GM12872 (cell line): Measurements from ENCODE around the gene CADM1.

Experiments used
- TF ChIP-seq, protein P1 (sequence below): IDR thresholded peaks from 3 replicates; pipeline ENCODE4 v1.5.1; 2011; ENCODE audit warnings: low read depth, mild to moderate bottlenecking, low read length, moderate library complexity; ENCODE audit not compliant: insufficient read depth

CADM1 gene

DNA sequence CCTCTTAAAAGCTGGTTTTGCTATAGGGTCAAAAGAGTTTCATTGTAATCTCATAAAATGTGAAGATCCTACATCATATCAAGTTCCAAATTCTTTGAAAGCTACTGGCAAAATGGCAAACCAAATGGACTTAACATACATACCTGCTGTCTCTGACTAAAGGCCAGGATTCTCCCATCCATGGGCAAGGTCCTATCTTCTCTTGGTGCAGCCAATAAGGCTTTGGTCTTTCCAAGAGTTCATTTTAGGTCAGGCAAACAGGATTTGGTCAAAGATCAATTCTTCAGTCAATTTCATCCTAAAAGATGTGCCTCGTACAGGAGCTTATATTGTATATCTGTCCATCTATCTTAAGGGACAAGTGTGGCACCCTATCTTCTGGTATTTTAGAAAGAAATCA is 49.7 kb downstream of the CADM1 start:
- TF ChIP-seq, protein P1, sequence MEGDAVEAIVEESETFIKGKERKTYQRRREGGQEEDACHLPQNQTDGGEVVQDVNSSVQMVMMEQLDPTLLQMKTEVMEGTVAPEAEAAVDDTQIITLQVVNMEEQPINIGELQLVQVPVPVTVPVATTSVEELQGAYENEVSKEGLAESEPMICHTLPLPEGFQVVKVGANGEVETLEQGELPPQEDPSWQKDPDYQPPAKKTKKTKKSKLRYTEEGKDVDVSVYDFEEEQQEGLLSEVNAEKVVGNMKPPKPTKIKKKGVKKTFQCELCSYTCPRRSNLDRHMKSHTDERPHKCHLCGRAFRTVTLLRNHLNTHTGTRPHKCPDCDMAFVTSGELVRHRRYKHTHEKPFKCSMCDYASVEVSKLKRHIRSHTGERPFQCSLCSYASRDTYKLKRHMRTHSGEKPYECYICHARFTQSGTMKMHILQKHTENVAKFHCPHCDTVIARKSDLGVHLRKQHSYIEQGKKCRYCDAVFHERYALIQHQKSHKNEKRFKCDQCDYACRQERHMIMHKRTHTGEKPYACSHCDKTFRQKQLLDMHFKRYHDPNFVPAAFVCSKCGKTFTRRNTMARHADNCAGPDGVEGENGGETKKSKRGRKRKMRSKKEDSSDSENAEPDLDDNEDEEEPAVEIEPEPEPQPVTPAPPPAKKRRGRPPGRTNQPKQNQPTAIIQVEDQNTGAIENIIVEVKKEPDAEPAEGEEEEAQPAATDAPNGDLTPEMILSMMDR = no peak

DNA sequence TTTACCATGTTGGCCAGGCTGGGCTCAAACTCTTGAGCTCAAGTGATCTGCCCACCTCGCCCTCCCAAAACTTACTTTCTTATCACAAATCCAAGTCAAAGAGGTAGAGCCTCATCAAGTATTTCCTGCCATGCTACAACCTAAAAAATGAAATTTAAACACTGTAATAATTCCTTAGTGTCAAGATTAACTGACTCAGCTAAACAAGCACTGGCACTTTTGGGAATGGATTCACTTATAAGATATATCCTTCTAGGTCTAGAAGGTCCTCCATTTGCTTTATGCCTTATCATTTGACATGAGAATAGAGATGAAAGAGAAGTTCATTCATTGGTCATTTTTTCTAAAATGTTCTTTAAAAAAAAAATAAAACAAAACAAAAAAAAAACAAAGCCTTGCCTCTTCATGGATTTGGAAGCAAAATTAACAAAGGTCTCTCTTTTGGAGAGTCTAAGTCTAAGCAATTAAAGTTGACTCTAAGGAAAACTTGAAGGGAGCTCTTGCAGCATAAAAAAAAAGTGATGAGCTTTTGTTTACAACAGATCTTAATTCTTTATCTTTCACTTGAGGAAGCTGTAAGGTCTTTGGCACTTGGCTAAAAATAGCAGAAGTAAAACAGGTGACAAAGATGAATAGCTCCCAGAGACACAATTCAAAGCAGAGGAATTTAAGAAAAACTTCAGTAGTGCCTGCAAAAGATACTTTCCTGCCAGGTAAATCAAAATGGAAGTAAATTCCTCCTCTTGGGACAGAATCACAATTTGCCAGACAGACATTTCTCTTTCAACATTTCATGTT is 50.3 kb downstream of the CADM1 start:
- TF ChIP-seq, protein P1 = no peak

DNA sequence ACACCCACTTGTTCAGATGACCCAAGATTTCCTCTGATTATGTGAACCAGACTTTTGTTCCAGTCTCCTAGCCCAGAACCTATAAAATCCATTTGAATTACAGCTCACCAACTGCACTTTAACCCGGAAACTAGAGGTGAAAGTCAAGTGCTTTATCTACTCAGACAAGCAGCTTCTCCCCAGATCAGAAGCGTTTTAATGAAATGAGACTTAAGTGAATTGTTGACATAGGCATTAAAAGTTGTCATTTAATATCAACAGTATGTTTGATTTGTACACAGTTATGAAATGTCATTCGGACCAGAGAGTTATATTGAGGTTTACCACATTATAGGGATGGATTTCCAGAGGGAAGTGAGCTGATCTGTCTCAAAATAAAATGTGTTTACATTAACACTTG is 52.0 kb downstream of the CADM1 start:
- TF ChIP-seq, protein P1 = no peak

GRCh38 chr11:115450519-115450918 is 53.7 kb downstream of the CADM1 start:
- TF ChIP-seq, protein P1 = no peak

DNA sequence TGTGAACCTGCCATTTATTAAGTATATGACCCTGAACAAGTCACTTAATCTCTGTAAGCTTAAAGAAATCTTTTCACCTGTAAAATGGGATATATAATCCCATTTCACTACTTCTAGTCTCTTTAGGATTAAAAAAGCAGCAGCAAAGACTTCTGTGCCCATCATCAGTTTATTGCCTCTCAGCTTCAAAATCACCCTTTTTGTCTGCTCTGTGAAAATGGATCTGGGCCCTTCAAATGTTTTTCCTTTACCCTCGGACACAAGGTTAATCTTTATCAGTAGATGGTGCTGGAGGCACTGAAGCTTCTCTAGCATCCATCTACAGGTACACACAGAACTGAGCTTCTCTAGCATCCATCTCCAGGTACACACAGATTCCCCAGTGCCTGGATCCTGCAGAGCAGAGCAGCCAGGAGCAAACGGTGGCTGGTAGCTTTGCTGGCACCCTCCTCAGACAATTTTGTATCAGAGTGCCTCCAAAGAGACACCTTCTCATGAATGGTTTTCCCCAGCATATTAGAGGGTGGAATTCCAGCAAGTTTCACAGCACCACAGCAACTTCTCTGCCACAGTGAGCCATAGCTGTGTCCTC is 56.8 kb downstream of the CADM1 start:
- TF ChIP-seq, protein P1 = no peak

DNA sequence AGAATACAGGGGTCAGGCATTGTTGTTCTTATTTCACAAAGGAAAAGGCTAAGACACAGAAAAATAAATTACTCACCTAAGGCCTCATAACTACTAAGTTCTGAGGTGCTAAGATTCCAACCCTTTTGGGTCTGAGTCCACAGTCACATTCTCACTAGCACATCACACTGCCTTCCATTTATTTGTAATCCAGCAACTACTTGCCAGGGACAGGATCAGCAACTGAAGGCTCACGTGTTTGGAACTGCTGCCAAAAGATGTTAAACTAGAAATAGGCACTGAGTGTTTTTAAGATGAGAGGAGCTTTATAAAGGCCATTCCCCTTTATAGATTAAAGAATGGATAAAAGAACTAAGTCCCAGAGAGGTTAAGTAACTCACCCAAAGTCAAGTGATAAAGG is 58.0 kb downstream of the CADM1 start:
- TF ChIP-seq, protein P1 = no peak

DNA sequence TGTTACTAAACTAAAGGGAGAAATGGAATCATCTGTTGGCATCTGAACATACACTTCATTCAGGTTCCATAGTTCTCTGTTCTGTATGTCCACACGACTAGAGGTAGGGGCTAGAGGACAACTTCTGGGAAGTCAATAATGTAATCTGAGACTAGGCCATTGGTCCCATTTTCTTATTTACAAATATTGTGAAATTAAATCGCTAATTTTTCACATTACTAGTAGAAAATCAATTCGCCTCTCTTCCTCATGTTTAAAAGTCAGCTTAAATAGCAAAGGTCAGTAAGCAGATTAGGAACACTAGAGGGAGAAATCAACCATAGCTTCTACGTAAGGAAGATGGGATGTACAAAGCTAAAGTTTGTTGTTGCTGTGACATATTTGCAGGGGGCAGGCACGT is 59.7 kb downstream of the CADM1 start:
- TF ChIP-seq, protein P1 = no peak
